Measurements from ENCODE around the gene TMEM126B.

- TF ChIP-seq POLR2A (IDR thresholded peaks at IDR 0.05) (no peak), CTCF (IDR thresholded peaks at IDR 0.05) (peak; percentile 43 to 78 (median 72))
Observed at GRCh38 chr11:85595285-85595884, 33.0 kb upstream of the TMEM126B start.
